SU-DHL-6 (cell line): ENCODE results near the gene ZNF699.

ENCODE experiments used
- H2AFZ ChIP-seq: fragments of 200-600 bp; sonication (generic); 2 replicates; pipeline ENCODE4 v1.6.1; 2014; ENCODE audit warnings: low read depth, mild to moderate bottlenecking, moderate library complexity, mixed read lengths, antibody characterized with exemption, low read length; ENCODE audit not compliant: severe bottlenecking
- H3F3A ChIP-seq: fragments of 200-600 bp; shearing (Covaris generic); 2 replicates; pipeline ENCODE4 v1.6.0; 2016; ENCODE audit warnings: antibody characterized with exemption, mild to moderate bottlenecking; ENCODE audit not compliant: insufficient read depth
- H3K27ac ChIP-seq: fragments of 200-600 bp; sonication (generic); 2 replicates; pipeline ENCODE4 v1.5.1; 2016; ENCODE audit warnings: low read depth, mild to moderate bottlenecking, low read length, moderate library complexity, mixed read lengths
- H3K27me3 ChIP-seq: fragments of 200-600 bp; sonication (generic), shearing (Covaris generic); 2 replicates; pipeline ENCODE4 v1.6.0; 2014; ENCODE audit warnings: mild to moderate bottlenecking, low read length
- H3K36me3 ChIP-seq: fragments of 200-600 bp; sonication (generic); 2 replicates; pipeline ENCODE4 v1.6.1; 2014; ENCODE audit warnings: mild to moderate bottlenecking, low read length, mixed read lengths
- H3K4me2 ChIP-seq: fragments of 300-600, 200-600 bp; shearing (Covaris generic), sonication (generic); 2 replicates; pipeline ENCODE4 v1.6.0; 2014; ENCODE audit warnings: low read length, low read depth, mild to moderate bottlenecking; ENCODE audit not compliant: poor library complexity, severe bottlenecking
- H3K4me3 ChIP-seq: fragments of 200-600 bp; sonication (generic); 2 replicates; pipeline ENCODE4 v1.5.1; 2014; ENCODE audit warnings: antibody characterized with exemption, low read length, mild to moderate bottlenecking, mixed read lengths; ENCODE audit not compliant: insufficient read depth, poor library complexity, severe bottlenecking
- H3K79me2 ChIP-seq: fragments of 200-600 bp; sonication (generic); 2 replicates; pipeline ENCODE4 v1.6.1; 2014; ENCODE audit warnings: mild to moderate bottlenecking, low read length, moderate library complexity; ENCODE audit not compliant: insufficient read depth
- H3K9ac ChIP-seq: fragments of 200-600 bp; sonication (generic); 2 replicates; pipeline ENCODE4 v1.7.0; 2014; ENCODE audit warnings: mild to moderate bottlenecking, low read length
- H3K9me2 ChIP-seq: fragments of 200-600 bp; sonication (generic); replicated peaks from 2 replicates; pipeline ENCODE4 v1.6.1; 2014; ENCODE audit warnings: low read length; ENCODE audit not compliant: insufficient read depth
- H3K9me3 ChIP-seq: fragments of 200-600 bp; sonication (generic); 2 replicates; pipeline ENCODE4 v1.6.1; 2014; ENCODE audit warnings: low read length, mixed read lengths; ENCODE audit not compliant: insufficient read depth
- H4K20me1 ChIP-seq: fragments of 200-600 bp; sonication (generic); 2 replicates; pipeline ENCODE4 v1.6.1; 2014; ENCODE audit warnings: low read depth, mild to moderate bottlenecking, antibody characterized with exemption, low read length, moderate library complexity, mixed read lengths
- CTCF ChIP-seq: fragments of 200-600 bp; sonication (generic); IDR thresholded peaks from one replicate; pipeline ENCODE4 v1.5.1; 2017; ENCODE audit warnings: antibody characterized with exemption, mild to moderate bottlenecking, low read length, moderate library complexity; ENCODE audit not compliant: insufficient read depth, poor library complexity, severe bottlenecking
- EZH2phosphoT487 ChIP-seq: fragments of 200-600 bp; sonication (generic), shearing (Covaris generic); conservative IDR thresholded peaks from 2 replicates; pipeline ENCODE4 v1.6.1; 2018; ENCODE audit warnings: mild to moderate bottlenecking, antibody characterized with exemption, low read length, moderate library complexity, mixed read lengths

The ZNF699 gene

DNA sequence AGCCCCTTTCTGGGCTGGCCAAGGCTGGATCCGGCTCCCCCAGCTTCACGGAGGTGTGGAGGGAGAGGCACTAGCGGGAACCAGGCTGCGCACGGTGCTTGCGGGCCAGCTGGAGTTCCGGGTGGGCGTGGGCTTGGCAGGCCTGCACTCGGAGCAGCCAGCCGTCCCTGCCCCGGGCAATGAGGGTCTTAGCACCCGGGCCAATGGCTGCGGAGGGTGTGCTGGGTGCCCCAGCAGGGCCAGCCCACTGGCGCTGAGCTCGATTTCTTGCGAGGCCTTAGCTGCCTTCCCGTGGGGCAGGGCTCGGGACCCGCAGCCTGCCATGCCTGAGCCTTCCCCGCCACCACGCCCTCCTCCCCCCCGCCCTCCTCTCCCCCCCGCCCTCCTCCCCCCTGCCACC lies 11.7 kb upstream of the ZNF699 start:
- Histone ChIP-seq H3K79me2 (peaks cover 11% of the 10 kb centered on the region), H3F3A (no peaks in the 10 kb centered on the region), H3K9me2 (no peaks in the 10 kb centered on the region), H3K4me2 (no peak overlapping the region), H3K4me3 (no peak overlapping the region), H3K9ac (no peak overlapping the region), H4K20me1 (no peaks in the 10 kb centered on the region), H2AFZ (no peak overlapping the region), H3K36me3 (no peaks in the 10 kb centered on the region), H3K27me3 (no peaks in the 10 kb centered on the region), H3K27ac (no peak overlapping the region), H3K9me3 (no peaks in the 10 kb centered on the region)
- TF ChIP-seq CTCF (no peak), EZH2phosphoT487 (no peak)

GRCh38 chr19:9313756-9314155 lies 4.1 kb upstream of the ZNF699 start:
- H3F3A ChIP-seq: no peaks in the 10 kb centered on the region; the same call in 1 of the 2 replicates
- no peak overlapping the region for H3K27ac ChIP-seq
- H3K9ac ChIP-seq: no peak overlapping the region
- H3K79me2 ChIP-seq: peaks cover under 1% of the 10 kb centered on the region; the same call in 1 of the 2 replicates
- 0 out of 2 replicates have a peak, but pooled peaks cover 9% of the 10 kb centered on the region for H3K9me3 ChIP-seq
- no peaks in the 10 kb centered on the region for H4K20me1 ChIP-seq
- H3K9me2 ChIP-seq: no peaks in the 10 kb centered on the region
- TF ChIP-seq CTCF: no peak
- TF ChIP-seq EZH2phosphoT487: no peak
- no peak overlapping the region for H3K4me3 ChIP-seq
- no peak overlapping the region for H2AFZ ChIP-seq
- no peak overlapping the region for H3K4me2 ChIP-seq
- no peaks in the 10 kb centered on the region for H3K27me3 ChIP-seq
- no peaks in the 10 kb centered on the region for H3K36me3 ChIP-seq

- Histone ChIP-seq H3K79me2 (peaks cover 14% of the 10 kb centered on the region; the same call in 1 of the 2 replicates), H3K9me2 (no peaks in the 10 kb centered on the region), H3K36me3 (no peaks in the 10 kb centered on the region), H3K4me2 (peak overlapping the region; percentile 87), H3K27ac (peak overlapping the region; percentile 87), H3F3A (peaks cover 4% of the 10 kb centered on the region; the same call in 1 of the 2 replicates), H3K9ac (peak overlapping the region; percentile 83), H3K9me3 (0 out of 2 replicates have a peak, but pooled peaks cover 9% of the 10 kb centered on the region), H4K20me1 (no peaks in the 10 kb centered on the region), H3K4me3 (peak overlapping the region; percentile 77), H3K27me3 (no peaks in the 10 kb centered on the region), H2AFZ (peak overlapping the region; percentile 100)
- TF ChIP-seq CTCF (no peak), EZH2phosphoT487 (no peak)
These were observed 372 bp upstream of the ZNF699 start for GRCh38 chr19:9309974-9310446.
